Omental fat pad (tissue), 4 donors: ENCODE results near the gene FALEC. TPM values are rescaled to one million over a fixed set of nuclear protein-coding genes. Genes with fewer than 3 reads are reported as not detected.
"Not testable (repeated sequence)": the region's sequence is repeated elsewhere in the genome, so short reads cannot be mapped to it uniquely, and the experiment has no call there.

ENCODE experiments used
- ATAC-seq: fragments of 150-250 bp; one replicate; pipeline ENCODE4 v1.9.1; 2016; ENCODE audit warnings: mild to moderate bottlenecking, moderate library complexity; ENCODE audit not compliant: low FRiP score
- DNase-seq: peaks from one replicate; pipeline ENCODE4 v3.0.0-alpha.2; 2019; ENCODE audit warnings: low spot score
- total RNA-seq, 4 donors: library from RNA; depleted of rRNA; stranded (reverse); fragments of >200 nt; gene quantifications; one replicate each; pipeline ENCODE4 v1.1.0, GENCODE V29; 2016
- TF ChIP-seq, protein P1 (sequence below), 3 donors: fragments of 450-650 bp; IDR thresholded peaks; one replicate each; pipeline ENCODE4 v1.5.1; 2016 to 2017; ENCODE audit warnings: antibody characterized with exemption in 3 of 3, mild to moderate bottlenecking in 3 of 3, moderate library complexity in 2 of 3

Gene FALEC
- total RNA-seq, 4 donors from 2014 or later: not detected

DNA sequence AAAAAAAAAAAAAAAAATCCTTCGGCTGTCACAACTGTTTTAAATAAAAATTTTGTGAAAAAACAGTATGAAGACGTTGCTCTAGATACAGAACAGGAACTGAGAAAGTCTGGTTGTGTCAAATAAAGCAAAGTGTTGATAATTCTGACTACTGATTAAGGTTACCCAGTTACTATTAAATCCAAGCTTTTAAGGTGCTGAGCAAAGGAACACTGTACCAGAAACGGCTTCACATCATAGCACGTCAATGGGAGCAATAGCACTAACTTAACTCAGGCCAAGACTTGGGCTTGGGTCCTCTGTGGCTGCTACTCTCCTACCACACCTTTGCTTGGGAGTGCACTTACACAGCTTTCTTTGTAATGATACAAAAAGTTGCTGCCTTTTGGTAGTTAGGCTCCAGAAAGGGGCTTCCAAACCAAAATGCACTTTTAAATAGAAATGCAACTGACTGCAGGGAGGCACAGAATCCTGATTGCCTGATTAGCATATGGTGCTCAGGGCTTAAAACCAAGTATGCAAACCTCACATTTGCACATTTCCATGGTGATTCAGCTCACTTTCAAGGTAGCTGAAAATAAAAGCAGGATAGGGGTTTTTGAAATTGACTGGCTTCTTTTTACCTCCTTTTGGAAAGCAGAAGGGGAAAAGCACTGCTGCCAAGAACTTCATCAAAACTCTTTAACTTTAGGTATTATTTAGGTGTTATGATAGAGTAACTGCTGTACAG lies 57.5 kb downstream of the FALEC start:
- TF ChIP-seq, protein P1, sequence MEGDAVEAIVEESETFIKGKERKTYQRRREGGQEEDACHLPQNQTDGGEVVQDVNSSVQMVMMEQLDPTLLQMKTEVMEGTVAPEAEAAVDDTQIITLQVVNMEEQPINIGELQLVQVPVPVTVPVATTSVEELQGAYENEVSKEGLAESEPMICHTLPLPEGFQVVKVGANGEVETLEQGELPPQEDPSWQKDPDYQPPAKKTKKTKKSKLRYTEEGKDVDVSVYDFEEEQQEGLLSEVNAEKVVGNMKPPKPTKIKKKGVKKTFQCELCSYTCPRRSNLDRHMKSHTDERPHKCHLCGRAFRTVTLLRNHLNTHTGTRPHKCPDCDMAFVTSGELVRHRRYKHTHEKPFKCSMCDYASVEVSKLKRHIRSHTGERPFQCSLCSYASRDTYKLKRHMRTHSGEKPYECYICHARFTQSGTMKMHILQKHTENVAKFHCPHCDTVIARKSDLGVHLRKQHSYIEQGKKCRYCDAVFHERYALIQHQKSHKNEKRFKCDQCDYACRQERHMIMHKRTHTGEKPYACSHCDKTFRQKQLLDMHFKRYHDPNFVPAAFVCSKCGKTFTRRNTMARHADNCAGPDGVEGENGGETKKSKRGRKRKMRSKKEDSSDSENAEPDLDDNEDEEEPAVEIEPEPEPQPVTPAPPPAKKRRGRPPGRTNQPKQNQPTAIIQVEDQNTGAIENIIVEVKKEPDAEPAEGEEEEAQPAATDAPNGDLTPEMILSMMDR (IDR thresholded peaks at IDR 0.05): no peak
- ATAC-seq (no peak), DNase-seq (no peak)

DNA sequence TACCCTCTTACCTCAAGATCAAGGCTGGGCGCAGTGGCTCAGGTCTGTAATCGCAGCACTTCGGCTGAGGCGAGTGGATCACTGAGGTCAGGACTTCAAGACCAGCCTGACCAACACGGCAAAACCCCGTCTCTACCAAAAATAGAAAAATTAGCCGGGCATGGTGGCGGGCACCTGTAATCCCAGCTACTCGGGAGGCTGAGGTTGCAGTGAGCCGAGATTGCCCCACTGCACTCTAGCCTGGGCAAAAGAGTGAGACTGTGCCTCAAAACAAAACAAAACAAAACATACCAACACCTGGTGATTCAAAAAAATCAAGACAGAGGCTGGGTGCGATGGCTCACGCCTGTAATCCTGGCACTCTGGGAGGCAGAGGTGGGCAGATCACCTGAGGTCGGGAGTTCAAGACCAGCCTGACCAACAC lies 58.1 kb downstream of the FALEC start:
- not testable (repeated sequence) for DNase-seq, ATAC-seq

- no peak for ATAC-seq
- no peak for DNase-seq
- TF ChIP-seq, protein P1 (IDR thresholded peaks at IDR 0.05): no peak
Observed at GRCh38 chr1:150574260-150575071, 58.9 kb downstream of the FALEC start.

DNA sequence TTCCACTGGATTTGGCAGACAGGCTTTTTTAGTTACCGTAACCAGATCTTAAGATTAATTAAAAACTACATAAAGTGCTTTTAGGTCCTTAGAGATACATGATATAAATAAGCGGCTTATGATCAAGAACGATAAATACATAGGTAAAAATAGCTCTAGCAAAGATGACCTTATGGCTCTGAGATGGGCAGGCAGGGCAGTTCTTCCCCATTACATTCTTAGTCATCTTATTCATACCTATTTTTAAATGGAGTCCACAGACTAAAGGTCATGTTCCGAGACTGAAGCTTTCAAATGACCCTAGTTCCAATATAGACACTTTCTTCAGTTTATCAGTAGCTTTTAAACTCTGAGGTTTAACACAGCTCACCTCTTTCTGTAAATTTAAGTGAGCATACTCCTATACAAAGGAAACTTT lies 59.5 kb downstream of the FALEC start:
- ATAC-seq (no peak), DNase-seq (no peak)
- TF ChIP-seq, protein P1 (IDR thresholded peaks at IDR 0.05): no peak

DNA sequence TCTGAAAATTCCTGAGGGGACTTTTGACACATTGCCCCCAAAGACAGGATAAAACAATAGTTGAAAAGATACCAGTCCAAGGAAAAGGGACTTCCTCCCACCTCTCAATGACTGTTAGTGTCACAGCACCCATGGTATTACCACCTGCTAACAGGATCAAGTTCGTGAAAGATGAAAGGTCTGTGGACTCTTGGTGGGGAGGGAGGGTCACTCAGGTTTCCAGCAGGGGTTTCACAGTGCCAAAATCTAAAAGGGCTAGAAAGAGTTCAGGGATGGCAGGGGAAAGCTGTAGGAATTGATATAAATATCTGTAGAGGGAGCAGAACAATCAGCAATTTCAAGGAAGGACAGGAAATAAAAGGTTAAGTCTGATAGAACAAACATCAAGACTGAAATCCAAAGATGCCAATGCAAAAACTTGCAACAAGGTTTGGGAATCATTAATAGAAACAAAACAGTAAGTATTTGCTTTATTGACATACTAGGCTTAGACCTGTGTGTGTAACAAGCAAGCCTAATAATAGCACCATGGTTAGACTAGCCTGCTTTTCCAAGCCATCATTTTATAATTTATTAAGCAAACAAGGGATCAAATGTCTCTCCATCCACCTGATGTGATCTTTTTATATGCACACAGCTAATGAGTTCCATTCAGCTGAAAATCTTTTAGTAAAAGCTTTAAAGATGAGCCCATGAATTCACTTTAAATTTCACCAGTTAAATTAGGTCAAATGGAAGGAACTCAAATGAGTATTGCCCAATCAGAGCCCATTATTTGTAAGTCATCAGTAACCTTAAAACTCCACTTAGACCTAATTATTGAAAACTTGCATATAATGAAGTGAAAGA lies 60.2 kb downstream of the FALEC start:
- no peak for ATAC-seq
- TF ChIP-seq, protein P1 (IDR thresholded peaks at IDR 0.05): no peak
- DNase-seq: no peak

DNA sequence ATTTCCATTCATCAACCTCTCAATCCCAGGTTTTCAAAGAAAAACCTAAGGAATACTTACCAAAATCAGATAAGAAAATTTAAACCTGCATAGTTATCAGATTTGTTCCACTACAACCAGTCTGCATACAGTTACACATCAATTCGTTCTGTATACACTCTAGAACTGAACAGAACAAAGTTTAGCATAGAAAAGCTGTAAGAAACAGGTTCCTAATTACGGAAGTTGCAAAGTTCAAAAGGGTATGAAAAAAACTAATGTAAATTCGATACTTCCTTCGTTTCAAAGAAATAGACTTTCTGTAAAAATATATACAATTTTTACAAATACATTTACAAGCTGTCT lies 60.8 kb downstream of the FALEC start:
- DNase-seq: no peak
- no peak for ATAC-seq
- TF ChIP-seq, protein P1 (IDR thresholded peaks at IDR 0.05): no peak
